ENCODE measurements around the gene IFT81. TPM values are rescaled to one million over a fixed set of nuclear protein-coding genes. Genes with fewer than 3 reads are reported as not detected.

The IFT81 gene
- polyA plus RNA-seq, 2 of the 4 experiments (the other 2 are of a cell fraction), result 40.7 to 73.4 TPM

DNA sequence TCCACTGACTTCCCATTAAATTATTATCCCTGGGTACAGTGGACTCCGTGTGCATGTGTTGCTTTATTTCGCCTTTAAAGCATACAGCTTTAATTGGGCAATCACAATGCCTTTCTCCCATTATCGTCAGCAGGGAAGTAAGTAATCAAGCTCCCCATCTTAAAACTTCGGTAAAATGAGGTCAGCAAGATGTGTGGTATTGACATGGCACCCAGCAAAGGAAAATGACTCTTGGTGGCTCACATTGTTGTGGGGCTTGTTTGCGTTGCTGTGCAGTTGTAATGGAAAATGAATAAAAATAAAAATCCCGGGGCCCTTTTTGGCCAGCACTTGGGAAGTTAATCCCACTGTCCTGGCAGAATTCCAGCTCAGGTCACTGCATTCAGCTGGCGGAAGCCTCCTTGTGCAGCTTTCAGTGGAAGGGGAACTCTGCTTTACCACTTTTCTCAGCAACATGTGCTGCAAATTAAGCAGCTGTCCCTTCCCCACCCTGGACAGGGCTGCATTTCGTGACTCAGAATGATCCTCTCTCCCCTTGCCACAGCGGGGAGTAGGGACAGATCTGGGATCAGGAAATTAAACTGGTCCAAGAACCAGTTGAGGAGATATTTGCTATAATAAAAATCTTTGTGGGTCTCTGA is 142.9 kb downstream of the IFT81 start (continued):
- TF ChIP-seq, protein P1, sequence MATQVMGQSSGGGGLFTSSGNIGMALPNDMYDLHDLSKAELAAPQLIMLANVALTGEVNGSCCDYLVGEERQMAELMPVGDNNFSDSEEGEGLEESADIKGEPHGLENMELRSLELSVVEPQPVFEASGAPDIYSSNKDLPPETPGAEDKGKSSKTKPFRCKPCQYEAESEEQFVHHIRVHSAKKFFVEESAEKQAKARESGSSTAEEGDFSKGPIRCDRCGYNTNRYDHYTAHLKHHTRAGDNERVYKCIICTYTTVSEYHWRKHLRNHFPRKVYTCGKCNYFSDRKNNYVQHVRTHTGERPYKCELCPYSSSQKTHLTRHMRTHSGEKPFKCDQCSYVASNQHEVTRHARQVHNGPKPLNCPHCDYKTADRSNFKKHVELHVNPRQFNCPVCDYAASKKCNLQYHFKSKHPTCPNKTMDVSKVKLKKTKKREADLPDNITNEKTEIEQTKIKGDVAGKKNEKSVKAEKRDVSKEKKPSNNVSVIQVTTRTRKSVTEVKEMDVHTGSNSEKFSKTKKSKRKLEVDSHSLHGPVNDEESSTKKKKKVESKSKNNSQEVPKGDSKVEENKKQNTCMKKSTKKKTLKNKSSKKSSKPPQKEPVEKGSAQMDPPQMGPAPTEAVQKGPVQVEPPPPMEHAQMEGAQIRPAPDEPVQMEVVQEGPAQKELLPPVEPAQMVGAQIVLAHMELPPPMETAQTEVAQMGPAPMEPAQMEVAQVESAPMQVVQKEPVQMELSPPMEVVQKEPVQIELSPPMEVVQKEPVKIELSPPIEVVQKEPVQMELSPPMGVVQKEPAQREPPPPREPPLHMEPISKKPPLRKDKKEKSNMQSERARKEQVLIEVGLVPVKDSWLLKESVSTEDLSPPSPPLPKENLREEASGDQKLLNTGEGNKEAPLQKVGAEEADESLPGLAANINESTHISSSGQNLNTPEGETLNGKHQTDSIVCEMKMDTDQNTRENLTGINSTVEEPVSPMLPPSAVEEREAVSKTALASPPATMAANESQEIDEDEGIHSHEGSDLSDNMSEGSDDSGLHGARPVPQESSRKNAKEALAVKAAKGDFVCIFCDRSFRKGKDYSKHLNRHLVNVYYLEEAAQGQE (IDR thresholded peaks at IDR 0.05), result no peak
- TF ChIP-seq CEBPB (IDR thresholded peaks at IDR 0.05) (peak; percentile 18 to 52; a peak in 1 of 4 replicates), GATA3 (IDR thresholded peaks at IDR 0.05; ENCODE audit: borderline replicate concordance) (peak; percentile 41; the same call in 1 of the 2 replicates), ZC3H11A (IDR thresholded peaks at IDR 0.05) (no peak)

Other genes with a start within 250 kb of the IFT81 start
- gene GLTP, start 243.8 kb upstream of the IFT81 start, polyA plus RNA-seq (2011; rRNA removed), result 18.8 and 19.2 TPM in 2 replicates
- 16.7 to 16.9 TPM (median 16.9 TPM) in 3 replicates for gene GLTP, start 243.8 kb upstream of the IFT81 start, polyA plus RNA-seq (2017; fragmentation: RNase III; extraction: RNeasy Plus Mini Kit Qiagen cat#74134 plus additional on column Dnase treatment)
- 14.9 and 18.4 TPM in 2 replicates for gene TCHP, start 224.1 kb upstream of the IFT81 start, polyA plus RNA-seq (2011; rRNA removed)
- gene TCHP, start 224.1 kb upstream of the IFT81 start, polyA plus RNA-seq (2017; fragmentation: RNase III; extraction: RNeasy Plus Mini Kit Qiagen cat#74134 plus additional on column Dnase treatment), result 25.4 to 35.8 TPM (median 33.4 TPM) in 3 replicates
- 38.0 and 44.3 TPM in 2 replicates for gene GIT2, start 128.0 kb upstream of the IFT81 start, polyA plus RNA-seq (2011; rRNA removed)
- 17.9 to 19.1 TPM (median 18.5 TPM) in 3 replicates for gene GIT2, start 128.0 kb upstream of the IFT81 start, polyA plus RNA-seq (2017; fragmentation: RNase III; extraction: RNeasy Plus Mini Kit Qiagen cat#74134 plus additional on column Dnase treatment)
- gene ANKRD13A, start 124.9 kb upstream of the IFT81 start, polyA plus RNA-seq (2011; rRNA removed), result 19.8 and 23.8 TPM in 2 replicates
- 11.5 to 13.0 TPM (median 12.1 TPM) in 3 replicates for gene ANKRD13A, start 124.9 kb upstream of the IFT81 start, polyA plus RNA-seq (2017; fragmentation: RNase III; extraction: RNeasy Plus Mini Kit Qiagen cat#74134 plus additional on column Dnase treatment)
- 22.6 and 23.1 TPM in 2 replicates for gene C12orf76, start 75.8 kb upstream of the IFT81 start, polyA plus RNA-seq (2011; rRNA removed)
- 12.4 to 14.5 TPM (median 13.3 TPM) in 3 replicates for gene C12orf76, start 75.8 kb upstream of the IFT81 start, polyA plus RNA-seq (2017; fragmentation: RNase III; extraction: RNeasy Plus Mini Kit Qiagen cat#74134 plus additional on column Dnase treatment)
- gene ATP2A2, start 156.9 kb downstream of the IFT81 start, polyA plus RNA-seq (2011; rRNA removed), result 415 and 431 TPM in 2 replicates
- gene ATP2A2, start 156.9 kb downstream of the IFT81 start, polyA plus RNA-seq (2017; fragmentation: RNase III; extraction: RNeasy Plus Mini Kit Qiagen cat#74134 plus additional on column Dnase treatment), result 328 to 356 TPM (median 342 TPM) in 3 replicates